ENCODE results near the gene SLC30A5. TPM values are rescaled to one million over a fixed set of nuclear protein-coding genes. Genes with fewer than 3 reads are reported as not detected.

SLC30A5 gene
- total RNA-seq (2022; extraction: Qiagen RNA extraction) = 30.3 to 35.3 TPM (median 31.0 TPM) in 5 replicates

GRCh38 chr5:69093771-69094482 lies at the start of gene SLC30A5:
Gene SLC30A5, plus strand, starts transcription at chr5:69094014. Its CDS starts 242 bp downstream, at chr5:69094256.

GRCh38 chr5:69166686-69167492 lies 73.1 kb downstream of the SLC30A5 start, which contains the start of gene CCNB1:
Gene CCNB1, plus strand, starts transcription at chr5:69167150. Its CDS starts 113 bp downstream, at chr5:69167263.

Other genes starting within 250 kb of the SLC30A5 start
- 247 to 288 TPM (median 262 TPM) in 5 replicates for gene CCNB1, start 73.1 kb downstream of the SLC30A5 start, total RNA-seq (2022; extraction: Qiagen RNA extraction)
- gene CENPH, start 95.6 kb downstream of the SLC30A5 start, total RNA-seq (2022; extraction: Qiagen RNA extraction) = 26.7 to 30.8 TPM (median 28.2 TPM) in 5 replicates
- 50.2 to 60.9 TPM (median 54.2 TPM) in 5 replicates for gene CDK7, start 140.9 kb downstream of the SLC30A5 start, total RNA-seq (2022; extraction: Qiagen RNA extraction)
- gene CCDC125, start 238.8 kb downstream of the SLC30A5 start, total RNA-seq (2022; extraction: Qiagen RNA extraction) = 2.8 to 4.0 TPM (median 3.3 TPM) in 5 replicates

All from A549 treated with Mapracorat at 1 μM for 4 hours (cell line).